ENCODE measurements around the gene SSH2. TPM values are rescaled to one million over a fixed set of nuclear protein-coding genes. Genes with fewer than 3 reads are reported as not detected.

Gene SSH2
- total RNA-seq, 2 experiments from 2014 or later = 39.4 to 73.9 TPM

GRCh38 chr17:29714146-29714545 is 215.9 kb downstream of the SSH2 start:
- Histone ChIP-seq H3K4me2 (ENCODE audit: low read length) (peak overlapping the region; percentile 34; the same call in 1 of the 2 replicates), H3K9me3 (ENCODE audit: low read length) (no peaks in the 10 kb centered on the region), H2AFZ (ENCODE audit: low read length) (no peak overlapping the region), H4K20me1 (ENCODE audit: insufficient read depth, low read length) (no peaks in the 10 kb centered on the region), H3K79me2 (ENCODE audit: insufficient read depth, low read depth, low read length) (no peaks in the 10 kb centered on the region), H3K4me1 (ENCODE audit: insufficient read depth, low read length, poor library complexity, severe bottlenecking) (peaks cover 46% of the 10 kb centered on the region), H3K4me3 (ENCODE audit: low read depth, low read length, poor library complexity, severe bottlenecking) (no peak overlapping the region), H3K27ac (ENCODE audit: low read depth, low read length, poor library complexity, severe bottlenecking) (no peak overlapping the region), H3K36me3 (ENCODE audit: insufficient read depth, low read length) (peaks cover 25% of the 10 kb centered on the region), H3K9me2 (ENCODE audit: insufficient read depth, low read length) (no peaks in the 10 kb centered on the region)
- BruUV-seq (replicated peaks) = no TSS peak
- POLR2A ChIA-PET = interaction anchor here (1.3 to 2.3 kb wide), 3 partner anchors 8 to 15 kb away, joined by 4 to 10 read pairs (median 6); no protein-coding TSS in a partner anchor
- CTCF ChIA-PET (ENCODE audit: unreplicated experiment) = no interaction called here
- TF ChIP-seq CTCF (conservative IDR thresholded peaks at IDR 0.05; ENCODE audit: low read length) (no peak), EZH2phosphoT487 (IDR thresholded peaks at IDR 0.05; ENCODE audit: borderline replicate concordance, low read depth, low read length) (no peak)
- intact Hi-C loops (cut with micrococcal nuclease; ENCODE audit: unreplicated experiment) = no loop called here
- DNase-seq (ENCODE audit: low spot score) = no peak

GRCh38 chr17:29713626-29714025 is 216.4 kb downstream of the SSH2 start:
- BruUV-seq (replicated peaks) = no TSS peak
- peak overlapping the region; percentile 34 for H3K4me2 ChIP-seq (ENCODE audit: low read length)
- no peak for TF ChIP-seq EZH2phosphoT487 (IDR thresholded peaks at IDR 0.05; ENCODE audit: borderline replicate concordance, low read depth, low read length)
- no peak for TF ChIP-seq CTCF (conservative IDR thresholded peaks at IDR 0.05; ENCODE audit: low read length)
- no peaks in the 10 kb centered on the region for H3K9me3 ChIP-seq (ENCODE audit: low read length)
- no peak overlapping the region for H2AFZ ChIP-seq (ENCODE audit: low read length)
- H3K36me3 ChIP-seq (ENCODE audit: insufficient read depth, low read length) = peaks cover 22% of the 10 kb centered on the region
- H3K27ac ChIP-seq (ENCODE audit: low read depth, low read length, poor library complexity, severe bottlenecking) = peak overlapping the region; percentile 13
- no peak overlapping the region for H3K4me3 ChIP-seq (ENCODE audit: low read depth, low read length, poor library complexity, severe bottlenecking)
- ChIA-PET CTCF (ENCODE audit: unreplicated experiment) (no interaction called here), POLR2A (interaction anchor here (0.5 to 2.3 kb wide), 4 partner anchors 9 to 72 kb away, joined by 3 to 10 read pairs (median 5); no protein-coding TSS in a partner anchor)
- no peaks in the 10 kb centered on the region for H3K9me2 ChIP-seq (ENCODE audit: insufficient read depth, low read length)
- no peaks in the 10 kb centered on the region for H3K79me2 ChIP-seq (ENCODE audit: insufficient read depth, low read depth, low read length)
- intact Hi-C loops (cut with micrococcal nuclease; ENCODE audit: unreplicated experiment) = no loop called here
- peaks cover 41% of the 10 kb centered on the region for H3K4me1 ChIP-seq (ENCODE audit: insufficient read depth, low read length, poor library complexity, severe bottlenecking)
- no peak for DNase-seq (ENCODE audit: low spot score)
- no peaks in the 10 kb centered on the region for H4K20me1 ChIP-seq (ENCODE audit: insufficient read depth, low read length)

DNA sequence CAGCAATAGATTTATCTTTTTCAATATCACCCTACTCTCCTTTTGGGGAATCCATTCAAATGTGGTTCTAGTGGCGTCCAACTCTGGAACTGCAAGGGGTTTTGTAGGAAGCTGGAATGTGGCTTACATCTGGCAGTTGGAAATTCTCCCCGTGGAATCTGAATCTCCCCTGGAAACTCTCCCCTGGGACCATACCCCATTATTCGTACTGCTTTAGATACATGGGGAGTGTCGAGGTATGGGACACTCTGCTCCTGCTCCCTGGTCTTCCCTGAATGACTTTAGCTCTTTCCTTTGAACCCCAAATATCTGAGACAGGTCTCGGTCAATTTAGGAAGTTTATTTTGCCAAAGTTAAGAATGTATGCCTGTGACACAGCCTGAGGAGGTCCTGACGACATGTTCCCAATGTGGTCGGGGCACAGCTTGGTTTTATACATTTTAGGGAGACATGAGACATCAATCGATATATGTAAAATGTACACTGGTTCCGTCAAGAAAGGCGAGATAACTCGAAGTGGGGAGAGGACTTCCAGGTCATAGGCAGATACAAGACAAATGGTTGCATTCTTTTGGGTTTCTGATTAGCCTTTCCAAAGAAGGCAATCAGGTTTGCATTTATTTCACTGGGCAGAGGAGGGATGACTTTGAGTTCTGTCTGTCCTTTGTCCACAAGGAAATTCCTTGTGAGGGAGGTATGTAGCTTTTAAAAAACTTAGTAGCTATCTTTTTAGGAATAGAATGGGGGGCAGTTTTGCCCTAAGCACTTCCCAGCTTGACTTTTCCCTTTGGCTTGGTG is 218.2 kb downstream of the SSH2 start:
- Histone ChIP-seq H2AFZ (ENCODE audit: low read length) (no peak overlapping the region), H3K4me1 (ENCODE audit: insufficient read depth, low read length, poor library complexity, severe bottlenecking) (peaks cover 33% of the 10 kb centered on the region), H3K9me3 (ENCODE audit: low read length) (0 out of 2 replicates have a peak, but pooled peaks cover 3% of the 10 kb centered on the region), H3K27ac (ENCODE audit: low read depth, low read length, poor library complexity, severe bottlenecking) (no peak overlapping the region), H3K4me2 (ENCODE audit: low read length) (no peak overlapping the region), H3K4me3 (ENCODE audit: low read depth, low read length, poor library complexity, severe bottlenecking) (no peak overlapping the region), H3K79me2 (ENCODE audit: insufficient read depth, low read depth, low read length) (peaks cover 12% of the 10 kb centered on the region; the same call in 1 of the 2 replicates), H3K36me3 (ENCODE audit: insufficient read depth, low read length) (peaks cover 14% of the 10 kb centered on the region; the same call in 1 of the 2 replicates), H4K20me1 (ENCODE audit: insufficient read depth, low read length) (no peaks in the 10 kb centered on the region), H3K9me2 (ENCODE audit: insufficient read depth, low read length) (no peaks in the 10 kb centered on the region)
- intact Hi-C loops (cut with micrococcal nuclease; ENCODE audit: unreplicated experiment) = no loop called here
- CTCF ChIA-PET (ENCODE audit: unreplicated experiment) = no interaction called here
- TF ChIP-seq CTCF (conservative IDR thresholded peaks at IDR 0.05; ENCODE audit: low read length) = no peak
- TF ChIP-seq EZH2phosphoT487 (IDR thresholded peaks at IDR 0.05; ENCODE audit: borderline replicate concordance, low read depth, low read length) = no peak
- POLR2A ChIA-PET = interaction anchor here (2.3 kb wide), 1 partner anchor 11 kb away, joined by 10 read pairs; no protein-coding TSS in a partner anchor
- no peak for DNase-seq (ENCODE audit: low spot score)
- no TSS peak for BruUV-seq (replicated peaks)

Data from OCI-LY7 (cell line).